ENCODE data around the gene IFIT5. TPM values are rescaled to one million over a fixed set of nuclear protein-coding genes. Genes with fewer than 3 reads are reported as not detected.
"Not testable (repeated sequence)": the region's sequence is repeated elsewhere in the genome, so short reads cannot be mapped to it uniquely, and the experiment has no call there.

The IFIT5 gene
- total RNA-seq, 2 experiments from 2014 or later, result 25.2 to 25.9 TPM

DNA sequence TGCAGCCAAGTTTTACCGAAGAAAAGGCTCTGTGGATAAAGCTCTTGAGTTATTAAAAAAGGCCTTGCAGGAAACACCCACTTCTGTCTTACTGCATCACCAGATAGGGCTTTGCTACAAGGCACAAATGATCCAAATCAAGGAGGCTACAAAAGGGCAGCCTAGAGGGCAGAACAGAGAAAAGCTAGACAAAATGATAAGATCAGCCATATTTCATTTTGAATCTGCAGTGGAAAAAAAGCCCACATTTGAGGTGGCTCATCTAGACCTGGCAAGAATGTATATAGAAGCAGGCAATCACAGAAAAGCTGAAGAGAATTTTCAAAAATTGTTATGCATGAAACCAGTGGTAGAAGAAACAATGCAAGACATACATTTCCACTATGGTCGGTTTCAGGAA lies 11.3 kb upstream of the IFIT5 start:
- POLR2A ChIA-PET, result interaction anchor here (1.1 to 2.9 kb wide), 3 partner anchors 11 to 13 kb away, joined by 3 to 10 read pairs (median 3); partner anchors contain the start of genes IFIT1 and IFIT5

GRCh38 chr10:89404104-89405047 lies 10.0 kb upstream of the IFIT5 start:
- Histone ChIP-seq H3K9me3 (ENCODE audit: control insufficient read depth in 1 of 2, insufficient read depth in 1 of 2, low read length in 2 of 2) (no peaks in the 10 kb centered on the region), H3K27me3 (ENCODE audit: control insufficient read depth in 1 of 2, insufficient read depth in 2 of 2, low read length in 2 of 2) (no peaks in the 10 kb centered on the region), H3K4me1 (ENCODE audit: insufficient read depth, low read length) (no peaks in the 10 kb centered on the region), H3K36me3 (ENCODE audit: insufficient read depth, low read length) (peaks cover 15% of the 10 kb centered on the region), H3K4me3 (ENCODE audit: low read length) (no peak overlapping the region), H3K27ac (ENCODE audit: low read depth in 1 of 2, low read length in 2 of 2) (no peak overlapping the region)
- CTCF ChIA-PET, result no interaction called here
- Mint-ChIP-seq H3K27me3 (no peaks in the 10 kb centered on the region), H3K27ac (no peak overlapping the region), H3K4me3 (no peak overlapping the region), H3K4me1 (ENCODE audit: low read depth) (peaks cover 14% of the 10 kb centered on the region), H3K9me3 (no peaks in the 10 kb centered on the region), H3K36me3 (ENCODE audit: low read depth) (peaks cover 54% of the 10 kb centered on the region)
- TF ChIP-seq CTCF (IDR thresholded peaks at IDR 0.05), result no peak
- POLR2A ChIA-PET, result interaction anchor here (1.1 to 1.2 kb wide), 2 partner anchors 10 to 12 kb away, joined by 3 read pairs; partner anchors contain the start of gene IFIT5
- intact Hi-C loops (cut with DNase I, micrococcal nuclease), result no loop called here
- DNase-seq, result no peak
- no peak for ATAC-seq (ENCODE audit: poor library complexity)

More for the DNA sequence above, 11.3 kb upstream of the IFIT5 start:
- peaks cover 68% of the 10 kb centered on the region for H3K36me3 Mint-ChIP-seq (ENCODE audit: low read depth)
- DNase-seq (no peak), ATAC-seq (ENCODE audit: poor library complexity) (no peak)
- H3K4me1 Mint-ChIP-seq (ENCODE audit: low read depth), result peaks cover 27% of the 10 kb centered on the region
- H3K27ac ChIP-seq (ENCODE audit: low read depth in 1 of 2, low read length in 2 of 2), result no peak overlapping the region
- H3K4me1 ChIP-seq (ENCODE audit: insufficient read depth, low read length), result no peaks in the 10 kb centered on the region
- H3K4me3 ChIP-seq (ENCODE audit: low read length), result no peak overlapping the region
- intact Hi-C loops (cut with DNase I, micrococcal nuclease), result no loop called here
- CTCF ChIA-PET, result interaction anchor here (0.9 kb wide), 1 partner anchor 33 kb away, joined by 4 read pairs; no protein-coding TSS in a partner anchor
- H3K27ac Mint-ChIP-seq, result no peak overlapping the region
- no peaks in the 10 kb centered on the region for H3K9me3 Mint-ChIP-seq
- no peak overlapping the region for H3K4me3 Mint-ChIP-seq
- H3K9me3 ChIP-seq (ENCODE audit: control insufficient read depth in 1 of 2, insufficient read depth in 1 of 2, low read length in 2 of 2), result no peaks in the 10 kb centered on the region
- peaks cover 15% of the 10 kb centered on the region for H3K36me3 ChIP-seq (ENCODE audit: insufficient read depth, low read length)
- no peaks in the 10 kb centered on the region for H3K27me3 ChIP-seq (ENCODE audit: control insufficient read depth in 1 of 2, insufficient read depth in 2 of 2, low read length in 2 of 2)
- no peak for TF ChIP-seq CTCF (IDR thresholded peaks at IDR 0.05)
- no peaks in the 10 kb centered on the region for H3K27me3 Mint-ChIP-seq

DNA sequence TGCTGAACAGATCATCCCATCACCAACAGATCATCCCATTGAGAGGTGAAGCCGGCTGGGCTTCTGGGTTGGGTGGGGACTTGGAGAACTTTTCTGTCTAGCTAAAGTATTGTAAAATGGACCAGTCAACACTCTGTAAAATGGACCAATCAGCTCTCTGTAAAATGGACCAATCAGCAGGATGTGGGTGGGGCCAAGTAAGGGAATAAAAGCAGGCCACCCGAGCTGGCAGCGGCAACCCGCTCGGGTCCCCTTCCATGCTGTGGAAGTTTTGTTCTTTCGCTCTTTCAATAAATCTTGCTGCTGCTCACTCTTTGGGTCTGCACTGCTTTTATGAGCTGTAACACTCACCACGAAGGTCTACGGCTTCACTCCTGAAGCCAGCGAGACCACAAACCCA lies 8.2 kb upstream of the IFIT5 start:
- H3K9me3 Mint-ChIP-seq, result not testable (repeated sequence)
- POLR2A ChIA-PET, result interaction anchor here (1.5 kb wide), 1 partner anchor 14 kb away, joined by 5 read pairs; the partner anchor contains the start of gene IFIT1

GRCh38 chr10:89407792-89408191 lies 6.6 kb upstream of the IFIT5 start:
- H3K4me3 ChIP-seq (ENCODE audit: low read length); CTCF ChIA-PET; H3K27ac ChIP-seq (ENCODE audit: low read depth in 1 of 2, low read length in 2 of 2); H3K27me3 ChIP-seq (ENCODE audit: control insufficient read depth in 1 of 2, insufficient read depth in 2 of 2, low read length in 2 of 2); H3K4me1 ChIP-seq (ENCODE audit: insufficient read depth, low read length); intact Hi-C loops (cut with DNase I, micrococcal nuclease); H3K9me3 Mint-ChIP-seq; DNase-seq; H3K27me3 Mint-ChIP-seq; ATAC-seq (ENCODE audit: poor library complexity); H3K9me3 ChIP-seq (ENCODE audit: control insufficient read depth in 1 of 2, insufficient read depth in 1 of 2, low read length in 2 of 2); H3K27ac Mint-ChIP-seq; H3K4me3 Mint-ChIP-seq: not testable (repeated sequence)
- Mint-ChIP-seq H3K36me3 (ENCODE audit: low read depth) (peaks cover 24% of the 10 kb centered on the region), H3K4me1 (ENCODE audit: low read depth) (peaks cover 24% of the 10 kb centered on the region)
- POLR2A ChIA-PET, result interaction anchor here (3.5 kb wide), 1 partner anchor 15 kb away, joined by 10 read pairs; the partner anchor contains the start of gene IFIT1
- H3K36me3 ChIP-seq (ENCODE audit: insufficient read depth, low read length), result peaks cover 13% of the 10 kb centered on the region

More for the DNA sequence above, 8.2 kb upstream of the IFIT5 start:
- H3K27ac Mint-ChIP-seq; H3K27ac ChIP-seq (ENCODE audit: low read depth in 1 of 2, low read length in 2 of 2); CTCF ChIA-PET; H3K4me3 Mint-ChIP-seq; H3K9me3 ChIP-seq (ENCODE audit: control insufficient read depth in 1 of 2, insufficient read depth in 1 of 2, low read length in 2 of 2); H3K4me1 Mint-ChIP-seq (ENCODE audit: low read depth); DNase-seq; H3K4me1 ChIP-seq (ENCODE audit: insufficient read depth, low read length); ATAC-seq (ENCODE audit: poor library complexity); intact Hi-C loops (cut with DNase I, micrococcal nuclease); H3K27me3 Mint-ChIP-seq; H3K4me3 ChIP-seq (ENCODE audit: low read length); H3K27me3 ChIP-seq (ENCODE audit: control insufficient read depth in 1 of 2, insufficient read depth in 2 of 2, low read length in 2 of 2): not testable (repeated sequence)
- peaks cover 15% of the 10 kb centered on the region for H3K36me3 ChIP-seq (ENCODE audit: insufficient read depth, low read length)
- peaks cover 38% of the 10 kb centered on the region for H3K36me3 Mint-ChIP-seq (ENCODE audit: low read depth)

DNA sequence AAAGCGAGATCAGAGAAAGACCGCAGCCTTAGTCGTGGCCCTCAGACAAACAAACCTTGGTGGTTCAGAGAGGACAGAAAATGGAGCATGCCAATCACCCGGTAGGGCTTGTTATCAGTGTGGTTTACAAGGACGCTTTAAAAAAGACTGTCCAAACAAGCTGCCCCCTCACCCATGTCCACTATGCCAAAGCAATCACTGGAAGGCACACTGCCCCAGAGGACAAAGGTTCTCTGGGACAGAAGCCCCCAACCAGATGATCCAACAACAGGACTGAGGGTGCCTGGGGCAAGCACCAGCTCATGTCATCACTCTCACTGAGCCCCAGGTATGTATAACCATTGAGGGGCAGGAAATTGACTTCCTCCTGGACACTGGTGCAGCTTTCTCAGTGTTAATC lies 5.1 kb upstream of the IFIT5 start:
- Mint-ChIP-seq H3K4me1 (ENCODE audit: low read depth) (peaks cover 35% of the 10 kb centered on the region), H3K36me3 (ENCODE audit: low read depth) (peaks cover 18% of the 10 kb centered on the region)
- intact Hi-C loops (cut with DNase I, micrococcal nuclease); H3K4me3 Mint-ChIP-seq; H3K9me3 ChIP-seq (ENCODE audit: control insufficient read depth in 1 of 2, insufficient read depth in 1 of 2, low read length in 2 of 2); H3K27ac Mint-ChIP-seq; DNase-seq; H3K27ac ChIP-seq (ENCODE audit: low read depth in 1 of 2, low read length in 2 of 2); H3K4me3 ChIP-seq (ENCODE audit: low read length); H3K9me3 Mint-ChIP-seq; CTCF ChIA-PET; H3K36me3 ChIP-seq (ENCODE audit: insufficient read depth, low read length); H3K27me3 ChIP-seq (ENCODE audit: control insufficient read depth in 1 of 2, insufficient read depth in 2 of 2, low read length in 2 of 2); ATAC-seq (ENCODE audit: poor library complexity); H3K27me3 Mint-ChIP-seq: not testable (repeated sequence)
- POLR2A ChIA-PET, result interaction anchor here (3.5 kb wide), 1 partner anchor 17 kb away, joined by 10 read pairs; the partner anchor contains the start of gene IFIT1
- H3K4me1 ChIP-seq (ENCODE audit: insufficient read depth, low read length), result peaks cover 18% of the 10 kb centered on the region
